Lower leg skin (tissue), 3 donors: ENCODE data around the gene ASXL1.

ENCODE experiments used
- CTCF ChIP-seq, 3 donors: fragments of 450-650 bp; IDR thresholded peaks; one replicate each; pipeline ENCODE4 v1.5.1; 2016; ENCODE audit warnings: antibody characterized with exemption in 3 of 3, mild to moderate bottlenecking in 3 of 3, moderate library complexity in 2 of 3
- POLR2A ChIP-seq, 2 donors: fragments of 450-650 bp; IDR thresholded peaks; one replicate each; pipeline ENCODE4 v1.6.1; 2016 to 2017; ENCODE audit warnings: antibody characterized with exemption in 2 of 2, mild to moderate bottlenecking in 1 of 2, moderate library complexity in 1 of 2

- TF ChIP-seq POLR2A (IDR thresholded peaks at IDR 0.05): no peak
- TF ChIP-seq CTCF (IDR thresholded peaks at IDR 0.05): no peak
These were observed 126.3 kb downstream of the ASXL1 start for GRCh38 chr20:32484225-32484957.
